ENCODE results near the gene P2RY11. TPM values are rescaled to one million over a fixed set of nuclear protein-coding genes. Genes with fewer than 3 reads are reported as not detected.
A peak's percentile ranks its signal among the peaks of the same experiment; 100 is the strongest.

Gene P2RY11
- total and polyA plus RNA-seq, 2 of the 4 experiments (the other 2 are of a cell fraction), result 0.54 to 4.5 TPM

- Histone ChIP-seq H3K27ac (ENCODE audit: insufficient read depth, low read length) (no peak overlapping the region), H3K4me1 (ENCODE audit: control insufficient read depth, insufficient read depth, low read length) (no peaks in the 10 kb centered on the region), H2AK5ac (ENCODE audit: low read depth, low read length) (no peak overlapping the region), H3K4me3 (ENCODE audit: insufficient read depth, low read depth, low read length) (no peak overlapping the region), H3K23ac (ENCODE audit: low read depth, low read length) (no peak overlapping the region), H4K5ac (ENCODE audit: low read depth, low read length) (no peak overlapping the region), H4K20me1 (ENCODE audit: insufficient read depth, low read length) (no peaks in the 10 kb centered on the region; the same call in 1 of the 2 replicates), H3K9ac (ENCODE audit: low read depth, low read length) (no peak overlapping the region), H3K9me1 (ENCODE audit: insufficient read depth, low read length) (peaks cover 3% of the 10 kb centered on the region), H2AK9ac (replicated peaks; ENCODE audit: low read depth, low read length, poor library complexity) (no peak overlapping the region), H2BK15ac (ENCODE audit: low read depth, low read length) (no peak overlapping the region), H3K4me2 (ENCODE audit: low read depth, low read length) (no peak overlapping the region), H3K36me3 (ENCODE audit: control insufficient read depth, insufficient read depth, low read length) (peaks cover 82% of the 10 kb centered on the region), H3K79me1 (ENCODE audit: low read depth in 1 of 2, low read length in 2 of 2) (peaks cover 6% of the 10 kb centered on the region in 2 experiments; a peak in 3 of 4 replicates), H2AFZ (replicated peaks; ENCODE audit: low read length, poor library complexity) (peak overlapping the region; percentile 48), H3K4ac (ENCODE audit: low read depth, low read length) (no peak overlapping the region), H3K9me3 (ENCODE audit: control insufficient read depth, insufficient read depth, low read length) (no peaks in the 10 kb centered on the region), H4K8ac (ENCODE audit: low read depth in 2 of 2, low read length in 2 of 2) (no peak overlapping the region), H3K56ac (ENCODE audit: extremely low read depth, insufficient read depth, low read length) (no peak overlapping the region), H3K14ac (replicated peaks; ENCODE audit: low read depth, low read length) (no peak overlapping the region), H2BK120ac (ENCODE audit: low read depth, low read length) (no peak overlapping the region), H3K18ac (ENCODE audit: low read depth, low read length) (no peak overlapping the region), H4K91ac (ENCODE audit: insufficient read depth, low read depth, low read length) (no peak overlapping the region), H2BK20ac (ENCODE audit: low read depth, low read length) (no peak overlapping the region), H3K27me3 (ENCODE audit: control insufficient read depth, insufficient read depth, low read length) (no peaks in the 10 kb centered on the region), H2BK5ac (ENCODE audit: low read depth, low read length, poor library complexity, severe bottlenecking) (no peak overlapping the region)
- ATAC-seq (ENCODE audit: low read depth), result no peak
- dilution Hi-C loops (cut with HindIII; ENCODE audit: low sequenced_read_pairs, unreplicated experiment) (no loop called here), intact Hi-C loops (cut with micrococcal nuclease) (no loop called here), in situ Hi-C loops (cut with MboI; ENCODE audit: low sequenced_read_pairs) (no loop called here)
- ChIA-PET POLR2A (ENCODE audit: unreplicated experiment) (no interaction called here), CTCF (no interaction called here)
- WGBS, 2 experiments (ENCODE audit: extremely low coverage in 2 of 2, insufficient read length in 1 of 2), result 97% methylated on average over 25 of the region's 38 CpGs; no CpG with 5 or more reads in 1 of the 2 experiments
- no TSS peak for BruUV-seq (replicated peaks)
- no peak for DNase-seq
- TF ChIP-seq MXI1 (IDR thresholded peaks at IDR 0.05; ENCODE audit: borderline replicate concordance, low read depth, low read length) (no peak), CHD1 (IDR thresholded peaks at IDR 0.05; ENCODE audit: low read depth, low read length) (no peak), RAD21 (IDR thresholded peaks at IDR 0.05; ENCODE audit: low read length) (no peak), FOS (IDR thresholded peaks at IDR 0.05; ENCODE audit: low read depth, low read length) (no peak), MAZ (IDR thresholded peaks at IDR 0.05; ENCODE audit: borderline replicate concordance, low read depth, low read length) (no peak), RFX5 (IDR thresholded peaks at IDR 0.05; ENCODE audit: low read depth, low read length) (no peak), CTCF (conservative IDR thresholded peaks at IDR 0.05; ENCODE audit: low read depth, low read length) (no peak), NFE2L2 (IDR thresholded peaks at IDR 0.05; ENCODE audit: low read depth, low read length) (no peak), POLR2A (IDR thresholded peaks at IDR 0.05; ENCODE audit: low read depth, low read length) (no peak), CEBPB (IDR thresholded peaks at IDR 0.05; ENCODE audit: low read depth, low read length) (no peak), ELK1 (IDR thresholded peaks at IDR 0.05; ENCODE audit: borderline replicate concordance, low read depth, low read length) (no peak), RCOR1 (IDR thresholded peaks at IDR 0.05; ENCODE audit: insufficient replicate concordance, low read length) (no peak), MAFK (IDR thresholded peaks at IDR 0.05; ENCODE audit: low read depth, low read length) (no peak), SMC3 (IDR thresholded peaks at IDR 0.05; ENCODE audit: low read depth, low read length) (no peak)
- TF ChIP-seq, protein P1, sequence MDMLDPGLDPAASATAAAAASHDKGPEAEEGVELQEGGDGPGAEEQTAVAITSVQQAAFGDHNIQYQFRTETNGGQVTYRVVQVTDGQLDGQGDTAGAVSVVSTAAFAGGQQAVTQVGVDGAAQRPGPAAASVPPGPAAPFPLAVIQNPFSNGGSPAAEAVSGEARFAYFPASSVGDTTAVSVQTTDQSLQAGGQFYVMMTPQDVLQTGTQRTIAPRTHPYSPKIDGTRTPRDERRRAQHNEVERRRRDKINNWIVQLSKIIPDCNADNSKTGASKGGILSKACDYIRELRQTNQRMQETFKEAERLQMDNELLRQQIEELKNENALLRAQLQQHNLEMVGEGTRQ (IDR thresholded peaks at IDR 0.05; ENCODE audit: low read depth, low read length), result no peak
Measured at GRCh38 chr19:10137751-10138682, 26.5 kb downstream of the P2RY11 start.

Data from IMR-90 (cell line).